ENCODE data around the gene RCOR1. TPM values are rescaled to one million over a fixed set of nuclear protein-coding genes. Genes with fewer than 3 reads are reported as not detected.

The RCOR1 gene
- total and polyA plus RNA-seq, 2 of the 8 experiments (the other 6 are each of a cell fraction or from before 2014, with no cell fraction given), result 12.3 to 26.3 TPM

DNA sequence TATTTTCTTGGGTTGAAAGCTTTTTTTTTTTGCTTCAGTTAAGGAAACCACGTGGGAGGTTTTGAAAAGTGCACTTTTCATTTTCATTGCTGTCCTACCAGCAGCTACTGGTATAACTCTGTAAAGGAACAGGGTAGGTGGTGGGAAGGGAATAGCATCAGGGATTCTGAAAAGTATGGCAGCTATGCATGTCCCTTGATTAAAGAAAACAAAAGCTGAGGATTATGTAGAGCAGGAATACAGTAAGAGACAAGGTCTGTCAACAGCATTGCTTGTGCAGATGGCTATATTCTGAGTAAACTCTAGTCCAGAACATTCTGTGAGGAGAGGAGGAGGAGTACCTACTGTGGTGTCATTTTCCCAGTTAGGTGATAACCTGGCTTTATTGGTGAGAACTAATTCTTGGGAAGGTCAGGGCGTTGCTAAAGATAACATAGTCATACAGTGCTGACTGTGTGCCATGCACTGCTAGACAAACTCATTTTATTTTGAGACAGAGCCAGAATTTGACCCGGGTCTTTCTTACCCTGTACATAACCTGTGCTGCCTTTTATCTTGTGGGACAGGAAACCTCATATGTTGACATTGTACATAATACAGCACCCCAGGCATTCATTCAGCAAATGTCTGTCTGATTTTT, 104.5 kb downstream of the RCOR1 start:
- H3K4me2 ChIP-seq (ENCODE audit: insufficient read depth in 1 of 2, low read depth in 2 of 2, low read length in 2 of 2), result no peak overlapping the region
- no peak overlapping the region for H2AFZ ChIP-seq (ENCODE audit: low read length)
- H3K4me3 ChIP-seq (ENCODE audit: extremely low read depth in 1 of 4, insufficient read depth in 2 of 4, low read depth in 3 of 4, low read length in 4 of 4), result no peak overlapping the region
- H2BK20ac ChIP-seq (ENCODE audit: low read length), result no peak overlapping the region
- H3K14ac ChIP-seq (ENCODE audit: insufficient read length), result no peak overlapping the region
- no peak overlapping the region for H4K91ac ChIP-seq (replicated peaks; ENCODE audit: insufficient read length, low read length)
- DNase-seq (ENCODE audit: low read depth in 1 of 2, low spot score in 2 of 2), result no peak
- H3K4me1 ChIP-seq (replicated peaks in 1 of 4; ENCODE audit: control insufficient read depth in 3 of 4, insufficient read depth in 4 of 4, low read length in 3 of 4), result peaks cover 0 to 8% (median under 1%) of the 10 kb centered on the region in 4 experiments; a peak in 2 of 7 replicates
- H2BK15ac ChIP-seq (ENCODE audit: low read length), result no peak overlapping the region
- H3K79me2 ChIP-seq (ENCODE audit: control insufficient read depth in 1 of 2, insufficient read depth in 2 of 2, low read length in 2 of 2), result peaks cover 6 to 49% of the 10 kb centered on the region in 2 experiments; a peak in 3 of 4 replicates
- no peak overlapping the region; the same call in 1 of the 2 replicates for H2BK5ac ChIP-seq (ENCODE audit: low read depth, low read length)
- H3K27me3 ChIP-seq (replicated peaks in 1 of 4; ENCODE audit: control insufficient read depth in 3 of 4, extremely low read depth in 1 of 4, insufficient read depth in 3 of 4, low read length in 3 of 4), result no peaks in the 10 kb centered on the region
- ChIA-PET POLR2A (ENCODE audit: partially characterized antibody) (interaction anchor here (0.7 kb wide), 1 partner anchor 88 kb away, joined by 3 read pairs; no protein-coding TSS in a partner anchor), CTCF (ENCODE audit: partially characterized antibody) (interaction anchor here (0.6 to 1.6 kb wide), 8 partner anchors 10 to 220 kb away, joined by 3 to 5 read pairs (median 4); no protein-coding TSS in a partner anchor)
- no peak for TF ChIP-seq CTBP2 (IDR thresholded peaks at IDR 0.05; ENCODE audit: borderline replicate concordance, insufficient read depth, insufficient read length, low read length)
- no peak for TF ChIP-seq TAF1 (IDR thresholded peaks at IDR 0.05; ENCODE audit: low read depth, low read length)
- no peak for TF ChIP-seq HDAC2 (IDR thresholded peaks at IDR 0.05; ENCODE audit: borderline replicate concordance in 1 of 2, low read depth in 2 of 2, low read length in 2 of 2)
- H3K9me3 ChIP-seq (ENCODE audit: insufficient read depth in 2 of 2, low read depth in 1 of 2, low read length in 1 of 2), result no peaks in the 10 kb centered on the region
- H3K18ac ChIP-seq (ENCODE audit: extremely low read depth, low read length), result no peak overlapping the region
- WGBS, 2 experiments (ENCODE audit: extremely low coverage in 1 of 2, insufficient coverage in 1 of 2, insufficient read length in 1 of 2, insufficient replicate concordance in 2 of 2, low coverage in 1 of 2, low lambda C conversion rate in 2 of 2, missing lambda C conversion rate in 1 of 2), result 80% methylated on average over 3 of the region's 3 CpGs; no CpG with 5 or more reads in 1 of the 2 experiments
- no peak overlapping the region for H4K8ac ChIP-seq (ENCODE audit: extremely low read depth, insufficient read depth, low read length)
- H4K5ac ChIP-seq (ENCODE audit: insufficient read length, low read depth, low read length), result no peak overlapping the region
- H2BK120ac ChIP-seq (replicated peaks; ENCODE audit: low read depth, low read length), result no peak overlapping the region
- no peaks in the 10 kb centered on the region for H3K23me2 ChIP-seq (ENCODE audit: low read depth, low read length)
- H3K23ac ChIP-seq (ENCODE audit: insufficient read length), result no peak overlapping the region
- H3K9ac ChIP-seq (replicated peaks in 1 of 4; ENCODE audit: extremely low read depth in 1 of 4, low read depth in 3 of 4, low read length in 3 of 4), result no peak overlapping the region
- no peak for FAIRE-seq
- H3K56ac ChIP-seq (replicated peaks; ENCODE audit: insufficient read length, low read depth, low read length), result no peak overlapping the region
- H3K79me1 ChIP-seq (ENCODE audit: low read depth, low read length), result no peaks in the 10 kb centered on the region; the same call in 1 of the 2 replicates
- no peak overlapping the region for H2BK12ac ChIP-seq (ENCODE audit: low read depth, low read length)
- no peak overlapping the region for H2AK5ac ChIP-seq (ENCODE audit: low read depth, low read length)
- H3K4ac ChIP-seq (replicated peaks; ENCODE audit: insufficient read length, low read depth, low read length), result no peak overlapping the region
- H3K36me3 ChIP-seq (ENCODE audit: control insufficient read depth in 2 of 4, insufficient read depth in 4 of 4, low read length in 3 of 4), result no peaks in the 10 kb centered on the region; a peak in 1 of 8 replicates
- H4K20me1 ChIP-seq (replicated peaks in 1 of 2; ENCODE audit: control insufficient read depth in 1 of 2, insufficient read depth in 2 of 2, low read length in 2 of 2), result peaks cover 6 to 7% of the 10 kb centered on the region in 2 experiments
- H3K27ac ChIP-seq (ENCODE audit: low read depth, low read length), result no peak overlapping the region
